ENCODE measurements around the gene TK1.

The TK1 gene

DNA sequence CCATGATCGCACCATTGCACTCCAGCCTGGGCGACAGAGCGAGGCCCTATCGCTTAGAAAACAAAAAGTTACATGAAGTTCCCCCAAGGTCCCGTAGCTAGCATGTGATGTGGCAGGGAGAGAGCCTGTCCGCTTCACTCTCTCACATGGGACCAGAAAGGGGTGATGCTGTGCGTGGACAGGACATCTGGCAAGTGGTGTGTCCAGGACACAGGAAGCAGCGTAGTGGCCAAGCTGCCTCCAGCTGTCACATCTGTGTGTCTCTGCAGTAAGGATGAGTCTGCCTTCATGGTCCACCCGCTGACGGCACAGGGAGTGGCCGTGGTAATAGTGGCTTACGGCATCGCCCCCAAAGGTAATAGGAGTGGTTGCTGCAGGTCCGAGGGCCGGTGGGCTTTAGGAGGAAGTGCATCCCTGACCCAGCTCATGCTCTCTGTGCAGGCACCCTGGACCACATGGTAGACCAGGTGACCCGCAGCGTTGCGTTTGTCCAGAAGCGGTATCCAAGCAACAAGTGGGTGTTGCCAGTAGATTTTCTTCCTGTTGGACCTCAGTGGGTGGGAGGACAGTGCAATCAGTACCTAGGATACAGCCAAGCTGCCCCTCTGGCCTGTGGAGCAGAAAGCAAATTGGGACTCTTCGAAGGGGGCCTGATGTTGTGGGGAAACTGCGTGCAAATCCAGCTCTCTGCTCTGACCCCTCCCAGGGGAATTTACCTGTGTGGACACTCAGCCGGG, 17.7 kb upstream of the TK1 start:
- TF ChIP-seq, protein P1, sequence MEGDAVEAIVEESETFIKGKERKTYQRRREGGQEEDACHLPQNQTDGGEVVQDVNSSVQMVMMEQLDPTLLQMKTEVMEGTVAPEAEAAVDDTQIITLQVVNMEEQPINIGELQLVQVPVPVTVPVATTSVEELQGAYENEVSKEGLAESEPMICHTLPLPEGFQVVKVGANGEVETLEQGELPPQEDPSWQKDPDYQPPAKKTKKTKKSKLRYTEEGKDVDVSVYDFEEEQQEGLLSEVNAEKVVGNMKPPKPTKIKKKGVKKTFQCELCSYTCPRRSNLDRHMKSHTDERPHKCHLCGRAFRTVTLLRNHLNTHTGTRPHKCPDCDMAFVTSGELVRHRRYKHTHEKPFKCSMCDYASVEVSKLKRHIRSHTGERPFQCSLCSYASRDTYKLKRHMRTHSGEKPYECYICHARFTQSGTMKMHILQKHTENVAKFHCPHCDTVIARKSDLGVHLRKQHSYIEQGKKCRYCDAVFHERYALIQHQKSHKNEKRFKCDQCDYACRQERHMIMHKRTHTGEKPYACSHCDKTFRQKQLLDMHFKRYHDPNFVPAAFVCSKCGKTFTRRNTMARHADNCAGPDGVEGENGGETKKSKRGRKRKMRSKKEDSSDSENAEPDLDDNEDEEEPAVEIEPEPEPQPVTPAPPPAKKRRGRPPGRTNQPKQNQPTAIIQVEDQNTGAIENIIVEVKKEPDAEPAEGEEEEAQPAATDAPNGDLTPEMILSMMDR (IDR thresholded peaks at IDR 0.05), result no peak
- no peak for DNase-seq (ENCODE audit: low spot score)
- Histone ChIP-seq H3K27ac (no peak overlapping the region), H3K4me3 (no peak overlapping the region)

DNA sequence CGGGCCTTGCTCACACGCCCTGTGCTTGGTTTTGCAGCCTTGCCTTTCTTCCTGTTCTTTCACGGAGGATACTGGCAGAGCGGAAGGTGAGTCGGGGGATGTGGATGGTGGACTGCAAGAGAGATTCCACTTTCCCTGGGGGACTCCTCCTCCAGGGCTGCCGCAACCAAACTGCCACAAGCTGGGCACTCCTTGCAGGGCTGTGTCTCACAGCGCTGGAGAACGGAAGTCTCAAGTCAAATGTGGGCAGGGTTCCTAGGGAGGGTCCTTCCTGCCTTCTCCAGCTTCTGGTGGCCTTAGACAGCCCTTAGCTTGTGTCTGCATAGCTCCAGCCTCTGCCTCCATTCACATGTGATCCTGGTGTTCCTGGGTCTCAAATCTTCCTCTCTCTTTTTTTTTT, 15.8 kb upstream of the TK1 start:
- DNase-seq (ENCODE audit: low spot score), result peak; percentile 53
- TF ChIP-seq, protein P1 (IDR thresholded peaks at IDR 0.05), result no peak
- Histone ChIP-seq H3K27ac (no peak overlapping the region), H3K4me3 (no peak overlapping the region)

DNA sequence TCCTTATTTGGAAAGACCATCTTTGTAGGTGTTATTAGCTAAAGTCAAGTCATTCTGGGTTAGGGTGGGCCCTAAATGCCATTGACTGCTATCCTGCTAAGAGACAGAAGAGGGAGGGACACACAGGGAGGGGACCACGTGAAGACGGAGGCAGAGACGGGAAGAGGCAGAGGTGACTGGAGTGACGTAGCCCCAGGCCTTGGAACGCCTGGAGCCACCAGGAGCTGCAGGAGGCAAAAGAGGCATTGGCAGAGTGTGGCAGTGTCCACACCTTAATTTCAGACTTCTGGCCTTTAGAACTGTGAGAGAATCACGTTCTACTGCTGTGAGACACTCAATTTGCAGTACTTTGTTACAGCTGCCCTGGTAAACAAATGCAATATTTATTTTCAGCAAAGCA, 13.6 kb upstream of the TK1 start:
- DNase-seq (ENCODE audit: low spot score), result no peak
- Histone ChIP-seq H3K27ac (peak overlapping the region in 1 of 2 donors; percentile 22), H3K4me3 (no peak overlapping the region)
- TF ChIP-seq, protein P1 (IDR thresholded peaks at IDR 0.05), result no peak

DNA sequence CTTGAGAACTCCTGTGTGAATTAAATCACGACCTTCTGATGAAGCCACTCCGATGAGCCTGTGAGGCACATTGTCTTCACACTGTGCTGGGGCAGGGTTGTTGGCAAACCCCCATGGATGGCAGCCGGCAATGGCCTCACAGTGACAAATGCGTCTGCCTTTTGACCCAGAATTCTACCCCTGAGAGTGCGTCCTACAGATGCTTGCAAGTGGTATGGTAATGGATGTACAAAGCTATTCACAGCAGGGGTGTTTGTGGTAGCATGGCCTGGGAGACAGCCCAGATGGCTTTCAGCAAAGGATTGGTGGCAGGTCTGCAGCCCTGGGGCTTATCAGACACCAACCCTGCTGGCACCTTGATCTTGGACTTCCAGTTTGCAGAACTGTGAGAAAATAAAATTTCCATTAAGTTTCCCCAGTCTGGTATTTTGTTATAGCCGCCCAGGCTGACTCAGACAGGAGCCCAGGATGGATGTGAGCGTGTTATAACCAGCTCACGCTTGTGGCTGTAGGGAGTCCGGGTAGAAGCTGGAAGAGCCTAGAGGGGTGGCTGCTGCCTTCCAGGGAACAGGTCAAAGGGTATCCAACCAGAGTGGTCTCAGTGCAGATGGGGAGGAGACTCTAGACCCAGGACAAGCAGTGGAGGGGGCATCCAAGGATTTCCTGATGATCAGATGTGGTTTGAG, 10.4 kb upstream of the TK1 start:
- TF ChIP-seq, protein P1 (IDR thresholded peaks at IDR 0.05), result no peak
- Histone ChIP-seq H3K4me3 (no peak overlapping the region), H3K27ac (peak overlapping the region in 1 of 2 donors; percentile 35)
- peak; percentile 63 for DNase-seq (ENCODE audit: low spot score)

DNA sequence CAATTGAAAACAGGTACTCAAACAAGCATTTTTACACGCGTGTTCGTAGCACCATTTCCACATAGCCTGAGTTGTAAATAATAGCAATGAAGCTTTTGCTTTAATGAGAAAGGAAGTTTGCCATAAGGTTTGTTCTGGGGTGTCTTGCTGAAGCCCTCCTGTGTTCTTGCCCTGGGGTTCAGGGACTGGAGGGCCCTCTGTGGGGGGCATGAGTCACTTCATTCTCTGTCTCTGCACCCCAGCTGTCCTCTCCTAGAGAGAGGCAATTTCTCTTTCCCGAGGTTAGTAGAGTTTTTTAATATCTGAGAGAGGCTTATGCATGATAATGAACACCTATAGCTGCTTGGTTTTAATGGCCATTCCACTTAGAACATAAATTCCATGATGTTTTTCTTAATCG, 9.9 kb upstream of the TK1 start:
- no peak overlapping the region for H3K4me3 ChIP-seq
- TF ChIP-seq, protein P1 (IDR thresholded peaks at IDR 0.05), result no peak
- H3K27ac ChIP-seq, result no peak overlapping the region
- no peak for DNase-seq (ENCODE audit: low spot score)

DNA sequence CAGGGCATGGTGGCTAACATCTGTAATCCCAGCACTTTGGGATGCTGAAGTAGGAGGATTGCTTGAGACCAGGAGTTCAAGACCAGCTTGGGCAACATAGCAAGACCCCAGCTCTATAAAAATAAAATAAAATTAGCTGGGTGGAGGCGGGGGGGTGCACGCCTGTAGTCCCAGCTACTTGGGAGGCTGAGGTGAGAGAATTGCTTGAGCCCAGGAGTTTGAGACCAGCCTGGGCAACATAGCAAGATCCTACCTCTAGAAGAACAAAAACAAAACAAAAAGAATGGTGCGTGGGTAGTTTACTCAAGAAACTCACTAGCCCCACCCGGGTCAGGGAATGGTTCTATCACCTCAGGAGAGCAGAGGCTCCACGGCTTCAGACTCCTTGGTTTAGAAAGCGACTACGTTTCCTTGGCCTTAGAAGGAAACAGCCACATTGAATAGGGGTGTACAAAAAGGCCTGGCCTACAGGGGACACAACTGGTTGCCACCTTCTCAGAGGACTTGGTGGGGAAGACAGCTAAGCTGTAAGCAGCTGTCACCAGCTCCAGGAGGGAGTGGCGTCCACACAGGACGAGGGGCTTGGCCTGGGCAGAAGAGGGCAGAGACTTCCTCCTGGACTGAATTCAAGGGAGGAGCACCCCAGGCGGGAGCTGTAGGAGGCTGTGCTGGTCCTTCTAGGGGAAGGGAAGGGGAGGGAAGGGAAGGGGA, 716 bp downstream of the TK1 start:
- peak overlapping the region; percentile 72 for H3K4me3 ChIP-seq
- peak overlapping the region in 1 of 2 donors; percentile 72 for H3K27ac ChIP-seq
- TF ChIP-seq, protein P1 (IDR thresholded peaks at IDR 0.05), result no peak
- peak; percentile 72 for DNase-seq (ENCODE audit: low spot score)

Measured in coronary artery (tissue), 2 donors.